Measurements from ENCODE around the gene NCAPD2. TPM values are rescaled to one million over a fixed set of nuclear protein-coding genes. Genes with fewer than 3 reads are reported as not detected.

The NCAPD2 gene
- polyA plus RNA-seq, 1 of the 3 experiments (the other 2 are of a cell fraction), result 46.9 TPM

DNA sequence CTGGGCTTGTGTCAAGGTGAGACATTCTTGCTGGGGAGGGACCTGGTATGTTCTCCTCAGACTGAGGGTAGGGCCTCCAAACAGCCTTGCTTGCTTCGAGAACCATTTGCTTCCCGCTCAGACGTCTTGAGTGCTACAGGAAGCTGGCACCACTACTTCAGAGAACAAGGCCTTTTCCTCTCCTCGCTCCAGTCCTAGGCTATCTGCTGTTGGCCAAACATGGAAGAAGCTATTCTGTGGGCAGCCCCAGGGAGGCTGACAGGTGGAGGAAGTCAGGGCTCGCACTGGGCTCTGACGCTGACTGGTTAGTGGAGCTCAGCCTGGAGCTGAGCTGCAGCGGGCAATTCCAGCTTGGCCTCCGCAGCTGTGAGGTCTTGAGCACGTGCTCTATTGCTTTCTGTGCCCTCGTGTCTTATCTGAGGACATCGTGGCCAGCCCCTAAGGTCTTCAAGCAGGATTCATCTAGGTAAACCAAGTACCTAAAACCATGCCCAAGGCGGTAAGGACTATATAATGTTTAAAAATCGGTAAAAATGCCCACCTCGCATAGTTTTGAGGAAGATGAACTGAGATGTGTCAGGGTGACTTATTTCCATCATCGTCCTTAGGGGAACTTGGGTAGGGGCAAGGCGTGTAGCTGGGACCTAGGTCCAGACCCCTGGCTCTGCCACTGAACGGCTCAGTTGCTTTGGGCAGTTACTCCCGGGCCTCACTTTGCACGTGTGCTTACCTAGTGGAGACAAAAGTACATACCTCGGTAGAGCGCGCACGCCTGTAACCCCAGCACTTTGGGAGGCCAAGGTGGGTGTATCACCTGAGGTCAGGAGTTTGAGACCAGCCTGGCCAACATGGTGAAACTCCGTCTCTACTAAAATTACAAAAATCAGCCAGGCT is 44.8 kb downstream of the NCAPD2 start (continued):
- no peak; the same call in none of the 2 replicates for TF ChIP-seq ELF1 (IDR thresholded peaks at IDR 0.05)
- TF ChIP-seq EZH2phosphoT487 (IDR thresholded peaks at IDR 0.05; ENCODE audit: borderline replicate concordance, low read depth), result no peak
- TF ChIP-seq, protein P1, sequence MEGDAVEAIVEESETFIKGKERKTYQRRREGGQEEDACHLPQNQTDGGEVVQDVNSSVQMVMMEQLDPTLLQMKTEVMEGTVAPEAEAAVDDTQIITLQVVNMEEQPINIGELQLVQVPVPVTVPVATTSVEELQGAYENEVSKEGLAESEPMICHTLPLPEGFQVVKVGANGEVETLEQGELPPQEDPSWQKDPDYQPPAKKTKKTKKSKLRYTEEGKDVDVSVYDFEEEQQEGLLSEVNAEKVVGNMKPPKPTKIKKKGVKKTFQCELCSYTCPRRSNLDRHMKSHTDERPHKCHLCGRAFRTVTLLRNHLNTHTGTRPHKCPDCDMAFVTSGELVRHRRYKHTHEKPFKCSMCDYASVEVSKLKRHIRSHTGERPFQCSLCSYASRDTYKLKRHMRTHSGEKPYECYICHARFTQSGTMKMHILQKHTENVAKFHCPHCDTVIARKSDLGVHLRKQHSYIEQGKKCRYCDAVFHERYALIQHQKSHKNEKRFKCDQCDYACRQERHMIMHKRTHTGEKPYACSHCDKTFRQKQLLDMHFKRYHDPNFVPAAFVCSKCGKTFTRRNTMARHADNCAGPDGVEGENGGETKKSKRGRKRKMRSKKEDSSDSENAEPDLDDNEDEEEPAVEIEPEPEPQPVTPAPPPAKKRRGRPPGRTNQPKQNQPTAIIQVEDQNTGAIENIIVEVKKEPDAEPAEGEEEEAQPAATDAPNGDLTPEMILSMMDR (IDR thresholded peaks at IDR 0.05), result no peak
- TF ChIP-seq SIN3A (IDR thresholded peaks at IDR 0.05; ENCODE audit: borderline replicate concordance, low read depth, low read length), result peak; percentile 42; the same call in 1 of the 2 replicates
- TF ChIP-seq POLR2AphosphoS5 (IDR thresholded peaks at IDR 0.05; ENCODE audit: low read depth, low read length), result peak; percentile 27
- no peak for TF ChIP-seq FOSL2 (IDR thresholded peaks at IDR 0.05; ENCODE audit: borderline replicate concordance, low read depth)
- TF ChIP-seq GABPA (IDR thresholded peaks at IDR 0.05; ENCODE audit: low read depth), result no peak
- TF ChIP-seq TCF12 (IDR thresholded peaks at IDR 0.05), result no peak
- TF ChIP-seq, protein P2, sequence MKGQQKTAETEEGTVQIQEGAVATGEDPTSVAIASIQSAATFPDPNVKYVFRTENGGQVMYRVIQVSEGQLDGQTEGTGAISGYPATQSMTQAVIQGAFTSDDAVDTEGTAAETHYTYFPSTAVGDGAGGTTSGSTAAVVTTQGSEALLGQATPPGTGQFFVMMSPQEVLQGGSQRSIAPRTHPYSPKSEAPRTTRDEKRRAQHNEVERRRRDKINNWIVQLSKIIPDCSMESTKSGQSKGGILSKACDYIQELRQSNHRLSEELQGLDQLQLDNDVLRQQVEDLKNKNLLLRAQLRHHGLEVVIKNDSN (IDR thresholded peaks at IDR 0.05; ENCODE audit: borderline replicate concordance, low read depth), result no peak
- no peak for TF ChIP-seq NFIC (IDR thresholded peaks at IDR 0.05; ENCODE audit: borderline replicate concordance)
- TF ChIP-seq NRF1 (IDR thresholded peaks at IDR 0.05; ENCODE audit: low read depth, low read length), result no peak
- TF ChIP-seq MXI1 (IDR thresholded peaks at IDR 0.05; ENCODE audit: low read depth, low read length), result no peak
- TF ChIP-seq, protein P3, sequence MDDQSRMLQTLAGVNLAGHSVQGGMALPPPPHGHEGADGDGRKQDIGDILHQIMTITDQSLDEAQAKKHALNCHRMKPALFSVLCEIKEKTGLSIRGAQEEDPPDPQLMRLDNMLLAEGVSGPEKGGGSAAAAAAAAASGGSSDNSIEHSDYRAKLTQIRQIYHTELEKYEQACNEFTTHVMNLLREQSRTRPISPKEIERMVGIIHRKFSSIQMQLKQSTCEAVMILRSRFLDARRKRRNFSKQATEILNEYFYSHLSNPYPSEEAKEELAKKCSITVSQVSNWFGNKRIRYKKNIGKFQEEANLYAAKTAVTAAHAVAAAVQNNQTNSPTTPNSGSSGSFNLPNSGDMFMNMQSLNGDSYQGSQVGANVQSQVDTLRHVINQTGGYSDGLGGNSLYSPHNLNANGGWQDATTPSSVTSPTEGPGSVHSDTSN (IDR thresholded peaks at IDR 0.05), result peak; percentile 62
- no peak for TF ChIP-seq TAF1 (IDR thresholded peaks at IDR 0.05; ENCODE audit: borderline replicate concordance, low read depth, low read length)
- TF ChIP-seq RFX5 (IDR thresholded peaks at IDR 0.05; ENCODE audit: low read length), result no peak
- TF ChIP-seq, protein P4, sequence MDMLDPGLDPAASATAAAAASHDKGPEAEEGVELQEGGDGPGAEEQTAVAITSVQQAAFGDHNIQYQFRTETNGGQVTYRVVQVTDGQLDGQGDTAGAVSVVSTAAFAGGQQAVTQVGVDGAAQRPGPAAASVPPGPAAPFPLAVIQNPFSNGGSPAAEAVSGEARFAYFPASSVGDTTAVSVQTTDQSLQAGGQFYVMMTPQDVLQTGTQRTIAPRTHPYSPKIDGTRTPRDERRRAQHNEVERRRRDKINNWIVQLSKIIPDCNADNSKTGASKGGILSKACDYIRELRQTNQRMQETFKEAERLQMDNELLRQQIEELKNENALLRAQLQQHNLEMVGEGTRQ (IDR thresholded peaks at IDR 0.05; ENCODE audit: borderline replicate concordance, low read depth, low read length), result no peak
- no peak for TF ChIP-seq YY1 (IDR thresholded peaks at IDR 0.05; ENCODE audit: low read depth)
- TF ChIP-seq RXRA (IDR thresholded peaks at IDR 0.05; ENCODE audit: borderline replicate concordance, low read depth), result no peak
- no peak for TF ChIP-seq MEF2A (IDR thresholded peaks at IDR 0.05; ENCODE audit: borderline replicate concordance, low read depth)
- peak; percentile 16 for TF ChIP-seq CHD2 (IDR thresholded peaks at IDR 0.05; ENCODE audit: low read length, partially characterized antibody)
- TF ChIP-seq EP300 (IDR thresholded peaks at IDR 0.05; ENCODE audit: borderline replicate concordance in 1 of 2, low read depth in 1 of 2, low read length in 1 of 2), result no peak
- TF ChIP-seq RCOR1 (IDR thresholded peaks at IDR 0.05; ENCODE audit: low read length), result no peak
- TF ChIP-seq JUND (IDR thresholded peaks at IDR 0.05), result peak; percentile 2; the same call in 1 of the 2 replicates
